ENCODE results near the gene SNX24. TPM values are rescaled to one million over a fixed set of nuclear protein-coding genes. Genes with fewer than 3 reads are reported as not detected.

The SNX24 gene
- total RNA-seq, 4 donors from 2014 or later = 2.8 to 16.5 (median 11.3) TPM

- intact Hi-C loops (cut with DNase I; ENCODE audit: low total_unique reads) = no loop called here
- TF ChIP-seq CTCF (IDR thresholded peaks at IDR 0.05) (no peak), POLR2A (IDR thresholded peaks at IDR 0.05) (no peak)
- no peaks in the 10 kb centered on the region for H3K4me1 ChIP-seq
Measured at GRCh38 chr5:122977319-122977718, 131.9 kb downstream of the SNX24 start.

GRCh38 chr5:122978068-122978467 is 132.7 kb downstream of the SNX24 start:
- Histone ChIP-seq H3K27me3 (no peaks in the 10 kb centered on the region), H3K36me3 (no peaks in the 10 kb centered on the region), H3K9me3 (no peaks in the 10 kb centered on the region), H3K4me1 (no peaks in the 10 kb centered on the region), H3K27ac (no peak overlapping the region), H3K4me3 (no peak overlapping the region)
- TF ChIP-seq CTCF (IDR thresholded peaks at IDR 0.05) (no peak), POLR2A (IDR thresholded peaks at IDR 0.05) (no peak)
- intact Hi-C loops (cut with DNase I; ENCODE audit: low total_unique reads) = no loop called here
- DNase-seq = no peak

More at GRCh38 chr5:122977319-122977718, 131.9 kb downstream of the SNX24 start:
- Histone ChIP-seq H3K27ac (no peak overlapping the region), H3K4me3 (no peak overlapping the region), H3K27me3 (no peaks in the 10 kb centered on the region), H3K36me3 (no peaks in the 10 kb centered on the region), H3K9me3 (no peaks in the 10 kb centered on the region)
- no peak for DNase-seq

GRCh38 chr5:122978644-122979297 is 133.4 kb downstream of the SNX24 start:
- H3K27me3 ChIP-seq = no peaks in the 10 kb centered on the region
- no peaks in the 10 kb centered on the region for H3K36me3 ChIP-seq
- H3K9me3 ChIP-seq = no peaks in the 10 kb centered on the region
- intact Hi-C loops (cut with DNase I; ENCODE audit: low total_unique reads) = no loop called here
- no peaks in the 10 kb centered on the region for H3K4me1 ChIP-seq
- DNase-seq = no peak
- no peak for TF ChIP-seq POLR2A (IDR thresholded peaks at IDR 0.05)
- no peak for TF ChIP-seq CTCF (IDR thresholded peaks at IDR 0.05)
- H3K4me3 ChIP-seq = no peak overlapping the region
- no peak overlapping the region for H3K27ac ChIP-seq

- no peaks in the 10 kb centered on the region for H3K9me3 ChIP-seq
- intact Hi-C loops (cut with DNase I; ENCODE audit: low total_unique reads) = no loop called here
- H3K4me3 ChIP-seq = no peak overlapping the region
- no peak for DNase-seq
- H3K4me1 ChIP-seq = no peaks in the 10 kb centered on the region
- H3K27me3 ChIP-seq = no peaks in the 10 kb centered on the region
- H3K27ac ChIP-seq = no peak overlapping the region
- no peak for TF ChIP-seq POLR2A (IDR thresholded peaks at IDR 0.05)
- TF ChIP-seq CTCF (IDR thresholded peaks at IDR 0.05) = no peak
- no peaks in the 10 kb centered on the region for H3K36me3 ChIP-seq
Measured at GRCh38 chr5:122981846-122982245, 136.4 kb downstream of the SNX24 start.

- no peak for TF ChIP-seq POLR2A (IDR thresholded peaks at IDR 0.05)
- TF ChIP-seq CTCF (IDR thresholded peaks at IDR 0.05) = no peak
- intact Hi-C loops (cut with DNase I; ENCODE audit: low total_unique reads) = no loop called here
Measured at GRCh38 chr5:122982376-122982775, 137.0 kb downstream of the SNX24 start.

More at GRCh38 chr5:122982376-122982775, 137.0 kb downstream of the SNX24 start:
- Histone ChIP-seq H3K4me1 (no peaks in the 10 kb centered on the region), H3K27ac (no peak overlapping the region), H3K36me3 (no peaks in the 10 kb centered on the region), H3K9me3 (no peaks in the 10 kb centered on the region), H3K4me3 (no peak overlapping the region), H3K27me3 (no peaks in the 10 kb centered on the region)
- no peak for DNase-seq
